ENCODE measurements around the gene UPP2. TPM values are rescaled to one million over a fixed set of nuclear protein-coding genes. Genes with fewer than 3 reads are reported as not detected.

The UPP2 gene
- not detected for total RNA-seq
- long read RNA-seq = 0 reads

- no peak for ATAC-seq
- DNase-seq = no peak
- intact Hi-C loops (cut with micrococcal nuclease) = no loop called here
Measured at GRCh38 chr2:158101384-158101926, at the start of gene UPP2. Gene UPP2 (plus strand): TSS chr2:158101876. CDS start chr2:158102064, 188 bp downstream.

- no peak for DNase-seq
- no peak for ATAC-seq
- intact Hi-C loops (cut with micrococcal nuclease) = no loop called here
Measured at GRCh38 chr2:158052761-158053160, 48.9 kb upstream of the UPP2 start.

GRCh38 chr2:158056875-158057274 is 44.8 kb upstream of the UPP2 start:
- intact Hi-C loops (cut with micrococcal nuclease) = no loop called here
- ATAC-seq = no peak
- no peak for DNase-seq

GRCh38 chr2:158060160-158060834 is 41.4 kb upstream of the UPP2 start:
- intact Hi-C loops (cut with micrococcal nuclease) = no loop called here
- ATAC-seq (no peak), DNase-seq (no peak)

- DNase-seq (no peak), ATAC-seq (no peak)
- intact Hi-C loops (cut with micrococcal nuclease) = no loop called here
Measured at GRCh38 chr2:158060835-158061435, 40.7 kb upstream of the UPP2 start.

GRCh38 chr2:158061763-158062162 is 39.9 kb upstream of the UPP2 start:
- DNase-seq (no peak), ATAC-seq (no peak)
- intact Hi-C loops (cut with micrococcal nuclease) = no loop called here

GRCh38 chr2:158066046-158066713 is 35.5 kb upstream of the UPP2 start:
- DNase-seq = no peak
- ATAC-seq = no peak
- intact Hi-C loops (cut with micrococcal nuclease) = no loop called here

- no peak for DNase-seq
- ATAC-seq = no peak
- intact Hi-C loops (cut with micrococcal nuclease) = no loop called here
Measured at GRCh38 chr2:158071018-158071417, 30.7 kb upstream of the UPP2 start.

GRCh38 chr2:158072361-158072760 is 29.3 kb upstream of the UPP2 start:
- no peak for DNase-seq
- ATAC-seq = no peak
- intact Hi-C loops (cut with micrococcal nuclease) = no loop called here

GRCh38 chr2:158079672-158080071 is 22.0 kb upstream of the UPP2 start:
- intact Hi-C loops (cut with micrococcal nuclease) = no loop called here
- ATAC-seq = no peak
- no peak for DNase-seq

- no peak for ATAC-seq
- intact Hi-C loops (cut with micrococcal nuclease) = no loop called here
- DNase-seq = no peak
Measured at GRCh38 chr2:158088093-158088492, 13.6 kb upstream of the UPP2 start.

- intact Hi-C loops (cut with micrococcal nuclease) = no loop called here
- no peak for DNase-seq
- ATAC-seq = no peak
Measured at GRCh38 chr2:158089322-158089721, 12.4 kb upstream of the UPP2 start.

- no peak for ATAC-seq
- DNase-seq = no peak
- intact Hi-C loops (cut with micrococcal nuclease) = no loop called here
Measured at GRCh38 chr2:158091647-158092046, 10.0 kb upstream of the UPP2 start.

GRCh38 chr2:158094487-158095092 is 7.1 kb upstream of the UPP2 start:
- ATAC-seq (no peak), DNase-seq (no peak)
- intact Hi-C loops (cut with micrococcal nuclease) = no loop called here

GRCh38 chr2:158095269-158095668 is 6.4 kb upstream of the UPP2 start:
- intact Hi-C loops (cut with micrococcal nuclease) = no loop called here
- DNase-seq (no peak), ATAC-seq (no peak)

GRCh38 chr2:158095912-158096311 is 5.8 kb upstream of the UPP2 start:
- ATAC-seq (no peak), DNase-seq (no peak)
- intact Hi-C loops (cut with micrococcal nuclease) = no loop called here

- intact Hi-C loops (cut with micrococcal nuclease) = no loop called here
- ATAC-seq = no peak
- DNase-seq = no peak
Measured at GRCh38 chr2:158097481-158097880, 4.2 kb upstream of the UPP2 start.

GRCh38 chr2:158098178-158098577 is 3.5 kb upstream of the UPP2 start:
- ATAC-seq = no peak
- DNase-seq = no peak
- intact Hi-C loops (cut with micrococcal nuclease) = no loop called here

- intact Hi-C loops (cut with micrococcal nuclease) = no loop called here
- no peak for ATAC-seq
- no peak for DNase-seq
Measured at GRCh38 chr2:158099716-158100115, 2.0 kb upstream of the UPP2 start.

GRCh38 chr2:158100411-158100810 is 1.3 kb upstream of the UPP2 start:
- DNase-seq (no peak), ATAC-seq (no peak)
- intact Hi-C loops (cut with micrococcal nuclease) = no loop called here
